ENCODE data around the gene OLFML3.

The OLFML3 gene

DNA sequence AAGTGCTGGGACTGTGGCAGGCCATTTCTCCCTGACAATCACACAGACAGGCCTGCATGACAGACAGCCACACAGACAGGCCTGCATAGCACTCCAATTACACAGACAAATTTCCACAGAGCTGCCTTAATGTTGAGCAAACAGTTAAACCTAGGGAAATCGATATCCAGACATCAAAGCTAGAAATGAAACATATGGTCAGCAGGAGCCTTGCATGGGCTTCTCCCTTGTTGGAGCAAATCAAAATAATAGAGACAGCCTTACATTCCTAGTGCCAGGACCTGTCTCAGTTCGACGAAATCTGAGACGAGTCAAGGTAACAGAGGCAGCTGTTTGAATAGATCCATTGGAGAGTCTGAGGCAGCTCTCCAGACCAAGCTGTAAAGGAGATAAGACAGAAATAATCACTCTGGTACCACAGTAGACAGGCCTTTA lies 42.4 kb downstream of the OLFML3 start:
- no peaks in the 10 kb centered on the region for H3K4me1 ChIP-seq (ENCODE audit: control insufficient read depth, insufficient read depth, low read length, poor library complexity, severe bottlenecking)
- no peak overlapping the region for H3K27ac ChIP-seq (ENCODE audit: insufficient read depth, low read length, poor library complexity, severe bottlenecking)
- no peaks in the 10 kb centered on the region for H3K27me3 ChIP-seq (replicated peaks; ENCODE audit: control insufficient read depth, insufficient read depth, low read length, poor library complexity, severe bottlenecking)
- no peaks in the 10 kb centered on the region for H3K9me3 ChIP-seq (ENCODE audit: control insufficient read depth, low read length)
- no peak overlapping the region for H3K4me3 ChIP-seq (ENCODE audit: insufficient read depth, low read depth, low read length, poor library complexity, severe bottlenecking)
- no peaks in the 10 kb centered on the region for H3K36me3 ChIP-seq (ENCODE audit: control insufficient read depth, insufficient read depth, low read length)
- no peak for DNase-seq

GRCh38 chr1:114022877-114023276 lies 43.6 kb downstream of the OLFML3 start:
- Histone ChIP-seq H3K27me3 (replicated peaks; ENCODE audit: control insufficient read depth, insufficient read depth, low read length, poor library complexity, severe bottlenecking) (no peaks in the 10 kb centered on the region), H3K27ac (ENCODE audit: insufficient read depth, low read length, poor library complexity, severe bottlenecking) (no peak overlapping the region), H3K4me1 (ENCODE audit: control insufficient read depth, insufficient read depth, low read length, poor library complexity, severe bottlenecking) (no peaks in the 10 kb centered on the region), H3K36me3 (ENCODE audit: control insufficient read depth, insufficient read depth, low read length) (no peaks in the 10 kb centered on the region), H3K9me3 (ENCODE audit: control insufficient read depth, low read length) (no peaks in the 10 kb centered on the region), H3K4me3 (ENCODE audit: insufficient read depth, low read depth, low read length, poor library complexity, severe bottlenecking) (no peak overlapping the region)
- no peak for DNase-seq

- H3K4me3 ChIP-seq (ENCODE audit: insufficient read depth, low read depth, low read length, poor library complexity, severe bottlenecking): no peak overlapping the region
- H3K9me3 ChIP-seq (ENCODE audit: control insufficient read depth, low read length): no peaks in the 10 kb centered on the region
- no peaks in the 10 kb centered on the region for H3K36me3 ChIP-seq (ENCODE audit: control insufficient read depth, insufficient read depth, low read length)
- no peaks in the 10 kb centered on the region for H3K4me1 ChIP-seq (ENCODE audit: control insufficient read depth, insufficient read depth, low read length, poor library complexity, severe bottlenecking)
- DNase-seq: no peak
- H3K27ac ChIP-seq (ENCODE audit: insufficient read depth, low read length, poor library complexity, severe bottlenecking): no peak overlapping the region
- H3K27me3 ChIP-seq (replicated peaks; ENCODE audit: control insufficient read depth, insufficient read depth, low read length, poor library complexity, severe bottlenecking): no peaks in the 10 kb centered on the region
Observed at GRCh38 chr1:114023377-114023776, 44.1 kb downstream of the OLFML3 start.

DNA sequence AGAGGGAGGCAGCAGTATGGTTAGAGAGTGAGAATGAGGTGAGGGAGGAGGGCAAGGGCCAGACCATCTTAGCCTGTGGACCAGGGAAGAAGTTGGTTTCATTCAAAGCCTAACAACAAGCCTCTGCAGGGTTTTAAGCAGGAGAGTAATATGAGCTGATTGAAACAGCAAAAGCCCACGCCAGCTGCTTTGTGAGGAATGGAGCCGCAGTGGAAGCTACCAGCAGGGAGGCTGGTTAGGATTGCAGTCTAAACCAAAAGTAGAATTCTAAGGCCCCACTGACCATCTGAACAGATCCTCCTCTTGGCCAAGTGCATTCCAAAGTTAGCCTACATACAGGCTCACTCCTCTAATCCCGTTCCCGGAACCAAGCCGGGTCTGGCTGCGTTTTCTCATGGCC lies 44.8 kb downstream of the OLFML3 start:
- Histone ChIP-seq H3K4me3 (ENCODE audit: insufficient read depth, low read depth, low read length, poor library complexity, severe bottlenecking) (no peak overlapping the region), H3K36me3 (ENCODE audit: control insufficient read depth, insufficient read depth, low read length) (no peaks in the 10 kb centered on the region), H3K9me3 (ENCODE audit: control insufficient read depth, low read length) (no peaks in the 10 kb centered on the region), H3K27me3 (replicated peaks; ENCODE audit: control insufficient read depth, insufficient read depth, low read length, poor library complexity, severe bottlenecking) (no peaks in the 10 kb centered on the region), H3K27ac (ENCODE audit: insufficient read depth, low read length, poor library complexity, severe bottlenecking) (no peak overlapping the region), H3K4me1 (ENCODE audit: control insufficient read depth, insufficient read depth, low read length, poor library complexity, severe bottlenecking) (no peaks in the 10 kb centered on the region)
- no peak for DNase-seq

DNA sequence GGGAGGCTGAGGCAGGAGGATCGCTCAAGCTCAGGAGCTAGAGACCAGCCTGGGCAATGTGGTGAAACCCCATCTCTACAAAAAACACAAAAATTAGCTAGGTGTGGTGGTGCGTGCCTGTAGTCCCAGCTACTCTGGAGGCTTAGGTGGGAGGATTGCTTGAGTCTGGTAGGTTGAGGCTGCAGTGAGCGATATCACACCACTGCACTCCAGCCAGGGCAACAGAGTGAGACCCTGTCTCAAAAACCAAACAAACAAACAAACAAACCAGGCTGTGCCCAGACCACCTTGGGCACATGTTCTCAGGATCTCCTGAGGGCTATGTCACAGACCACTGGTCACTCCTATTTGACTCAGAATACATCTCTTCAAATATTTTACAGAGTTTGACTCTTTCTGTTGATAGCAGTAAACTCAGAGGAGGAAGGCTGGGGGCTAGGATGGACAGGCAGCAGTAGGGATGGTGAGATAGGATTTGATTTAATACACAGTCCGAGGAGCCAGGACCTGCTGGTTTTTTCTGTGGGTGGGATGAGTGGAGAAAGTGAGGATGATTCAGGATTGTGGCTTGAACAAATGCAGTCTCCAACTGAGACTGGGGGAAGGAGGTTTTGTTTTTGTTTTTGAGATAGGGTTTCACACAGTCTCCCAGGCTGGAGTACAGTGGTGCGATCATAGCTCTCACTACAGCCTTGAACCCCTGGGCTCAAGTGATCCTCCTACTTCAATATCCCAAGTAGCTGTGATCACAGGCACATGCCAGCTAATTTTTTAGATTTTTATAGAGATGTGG lies 46.5 kb downstream of the OLFML3 start:
- Histone ChIP-seq H3K27me3 (replicated peaks; ENCODE audit: control insufficient read depth, insufficient read depth, low read length, poor library complexity, severe bottlenecking) (no peaks in the 10 kb centered on the region), H3K27ac (ENCODE audit: insufficient read depth, low read length, poor library complexity, severe bottlenecking) (no peak overlapping the region), H3K4me1 (ENCODE audit: control insufficient read depth, insufficient read depth, low read length, poor library complexity, severe bottlenecking) (no peaks in the 10 kb centered on the region), H3K36me3 (ENCODE audit: control insufficient read depth, insufficient read depth, low read length) (no peaks in the 10 kb centered on the region), H3K9me3 (ENCODE audit: control insufficient read depth, low read length) (no peaks in the 10 kb centered on the region), H3K4me3 (ENCODE audit: insufficient read depth, low read depth, low read length, poor library complexity, severe bottlenecking) (no peak overlapping the region)
- DNase-seq: no peak

DNA sequence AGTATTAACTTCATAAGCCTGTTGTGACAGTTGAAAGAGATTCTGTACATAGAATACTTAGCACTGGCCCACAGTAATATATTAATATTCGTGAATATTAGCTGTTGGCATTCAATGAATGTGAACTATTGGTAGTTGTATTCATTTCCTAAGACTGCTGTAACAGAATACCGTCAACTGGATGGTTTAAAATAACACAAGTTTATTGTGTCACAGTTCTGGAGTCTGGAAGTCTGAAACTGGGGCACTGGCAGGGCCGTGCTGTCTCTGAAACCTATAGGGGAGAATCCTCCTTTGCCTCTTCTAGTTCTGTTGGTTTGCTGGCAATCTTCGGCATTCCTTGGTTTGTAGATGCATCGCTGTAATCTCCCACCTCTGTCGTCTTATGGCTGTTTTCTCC lies 47.5 kb downstream of the OLFML3 start:
- DNase-seq: no peak
- H3K27me3 ChIP-seq (replicated peaks; ENCODE audit: control insufficient read depth, insufficient read depth, low read length, poor library complexity, severe bottlenecking): no peaks in the 10 kb centered on the region
- no peak overlapping the region for H3K27ac ChIP-seq (ENCODE audit: insufficient read depth, low read length, poor library complexity, severe bottlenecking)
- H3K4me1 ChIP-seq (ENCODE audit: control insufficient read depth, insufficient read depth, low read length, poor library complexity, severe bottlenecking): no peaks in the 10 kb centered on the region
- no peaks in the 10 kb centered on the region for H3K9me3 ChIP-seq (ENCODE audit: control insufficient read depth, low read length)
- H3K36me3 ChIP-seq (ENCODE audit: control insufficient read depth, insufficient read depth, low read length): no peaks in the 10 kb centered on the region
- no peak overlapping the region for H3K4me3 ChIP-seq (ENCODE audit: insufficient read depth, low read depth, low read length, poor library complexity, severe bottlenecking)
